GM12875 (cell line): ENCODE data around the gene AATF.

ENCODE experiments used
- H3K4me3 ChIP-seq: one replicate; pipeline ENCODE4 v1.5.1; 2011; ENCODE audit warnings: low read depth, low read length, control low read depth
- CTCF ChIP-seq: IDR thresholded peaks from 2 replicates; pipeline ENCODE4 v1.5.1; 2011; ENCODE audit warnings: low read depth, mild to moderate bottlenecking, control low read depth, inconsistent platforms, low read length, moderate library complexity, borderline replicate concordance; ENCODE audit not compliant: insufficient read depth

AATF gene

GRCh38 chr17:37024181-37024637 is 75.5 kb downstream of the AATF start:
- no peak for TF ChIP-seq CTCF
- no peak overlapping the region for H3K4me3 ChIP-seq

GRCh38 chr17:37025238-37025637 is 76.5 kb downstream of the AATF start:
- TF ChIP-seq CTCF = no peak

GRCh38 chr17:37025847-37026530 is 77.2 kb downstream of the AATF start:
- TF ChIP-seq CTCF = no peak
- H3K4me3 ChIP-seq = no peak overlapping the region

More at GRCh38 chr17:37025238-37025637, 76.5 kb downstream of the AATF start:
- H3K4me3 ChIP-seq = no peak overlapping the region

GRCh38 chr17:37026531-37026869 is 77.7 kb downstream of the AATF start:
- H3K4me3 ChIP-seq = no peak overlapping the region
- TF ChIP-seq CTCF = no peak

- H3K4me3 ChIP-seq = no peak overlapping the region
- no peak for TF ChIP-seq CTCF
Observed at GRCh38 chr17:37028040-37028439, 79.3 kb downstream of the AATF start.

GRCh38 chr17:37031493-37032083 is 82.8 kb downstream of the AATF start:
- TF ChIP-seq CTCF = no peak

GRCh38 chr17:37037590-37038155 is 88.9 kb downstream of the AATF start:
- H3K4me3 ChIP-seq = no peak overlapping the region
- no peak for TF ChIP-seq CTCF

More at GRCh38 chr17:37031493-37032083, 82.8 kb downstream of the AATF start:
- no peak overlapping the region for H3K4me3 ChIP-seq
